Measurements from ENCODE around the gene TXNRD2. TPM values are rescaled to one million over a fixed set of nuclear protein-coding genes. Genes with fewer than 3 reads are reported as not detected.
A peak's percentile ranks its signal among the peaks of the same experiment; 100 is the strongest.

Gene TXNRD2
- total RNA-seq, 1 experiment from 2014 or later, result 22.9 TPM

- H2BK15ac ChIP-seq (ENCODE audit: low read depth, low read length), result no peak overlapping the region
- no peak overlapping the region for H3K56ac ChIP-seq (ENCODE audit: insufficient read length, low read depth, low read length)
- H2BK20ac ChIP-seq (ENCODE audit: low read depth, low read length, poor library complexity, severe bottlenecking), result no peak overlapping the region
- no peaks in the 10 kb centered on the region for H3K79me1 ChIP-seq (ENCODE audit: insufficient read depth, low read depth, low read length, poor library complexity, severe bottlenecking)
- no peak for DNase-seq
- no peak overlapping the region for H3K23ac ChIP-seq (ENCODE audit: insufficient read length, low read depth, low read length)
- H2BK120ac ChIP-seq (ENCODE audit: low read depth, low read length, poor library complexity, severe bottlenecking), result no peak overlapping the region
- H3K23me2 ChIP-seq (ENCODE audit: insufficient read length, low read depth, low read length, poor library complexity, severe bottlenecking), result no peaks in the 10 kb centered on the region
- no peak overlapping the region for H4K5ac ChIP-seq (ENCODE audit: insufficient read length, low read depth, low read length)
- H4K91ac ChIP-seq (ENCODE audit: insufficient read length, low read depth, low read length), result no peak overlapping the region
- H3K9ac ChIP-seq (ENCODE audit: extremely low read depth, insufficient read length, low read length), result no peak overlapping the region
- no CpG with 5 or more reads among the region's 11 CpGs for WGBS (ENCODE audit: extremely low coverage, insufficient read length, low lambda C conversion rate)
- no peaks in the 10 kb centered on the region for H4K20me1 ChIP-seq (ENCODE audit: control insufficient read depth, insufficient read depth, insufficient read length)
- H3K27me3 ChIP-seq (ENCODE audit: insufficient read depth, low read length), result no peaks in the 10 kb centered on the region
- no peak overlapping the region for H2AFZ ChIP-seq (ENCODE audit: low read length)
- H2BK12ac ChIP-seq (ENCODE audit: insufficient read length, low read depth, low read length), result no peak overlapping the region
- no peak overlapping the region for H3T11ph ChIP-seq (ENCODE audit: low read length)
- no peak overlapping the region for H3K27ac ChIP-seq (ENCODE audit: insufficient read length, low read depth, low read length)
- H3K79me2 ChIP-seq (ENCODE audit: insufficient read depth, low read length), result no peaks in the 10 kb centered on the region
- no peak overlapping the region for H3K4me2 ChIP-seq (ENCODE audit: insufficient read depth, insufficient read length, low read length)
- no peaks in the 10 kb centered on the region for H3K9me3 ChIP-seq (ENCODE audit: control insufficient read depth, low read depth, low read length)
- no peak overlapping the region for H3K14ac ChIP-seq (ENCODE audit: insufficient read depth, low read length)
- H2BK5ac ChIP-seq (ENCODE audit: insufficient read length, low read length), result no peak overlapping the region
- H3K4me1 Mint-ChIP-seq, result peaks cover 6 to 7% of the 10 kb centered on the region in 2 experiments; a peak in 3 of 4 replicates
- H3K27ac Mint-ChIP-seq, result peak overlapping the region in 1 of 3 experiments; percentile 39; a peak in 1 of 7 replicates
- H2AK5ac ChIP-seq (ENCODE audit: insufficient read length, low read length), result no peak overlapping the region
- H3K27me3 Mint-ChIP-seq (ENCODE audit: low read depth), result no peaks in the 10 kb centered on the region; the same call in 1 of the 2 replicates
- H4K8ac ChIP-seq (replicated peaks; ENCODE audit: insufficient read length, low read depth, low read length), result no peak overlapping the region
- no peak overlapping the region for H3K4ac ChIP-seq (ENCODE audit: low read depth, low read length)
- no peaks in the 10 kb centered on the region for H3K4me1 ChIP-seq (ENCODE audit: insufficient read depth, low read length)
- peaks cover 4 to 47% (median 44%) of the 10 kb centered on the region in 3 experiments for H3K36me3 Mint-ChIP-seq (ENCODE audit: insufficient read depth in 1 of 3, low read depth in 3 of 3)
- TF ChIP-seq, protein P1, sequence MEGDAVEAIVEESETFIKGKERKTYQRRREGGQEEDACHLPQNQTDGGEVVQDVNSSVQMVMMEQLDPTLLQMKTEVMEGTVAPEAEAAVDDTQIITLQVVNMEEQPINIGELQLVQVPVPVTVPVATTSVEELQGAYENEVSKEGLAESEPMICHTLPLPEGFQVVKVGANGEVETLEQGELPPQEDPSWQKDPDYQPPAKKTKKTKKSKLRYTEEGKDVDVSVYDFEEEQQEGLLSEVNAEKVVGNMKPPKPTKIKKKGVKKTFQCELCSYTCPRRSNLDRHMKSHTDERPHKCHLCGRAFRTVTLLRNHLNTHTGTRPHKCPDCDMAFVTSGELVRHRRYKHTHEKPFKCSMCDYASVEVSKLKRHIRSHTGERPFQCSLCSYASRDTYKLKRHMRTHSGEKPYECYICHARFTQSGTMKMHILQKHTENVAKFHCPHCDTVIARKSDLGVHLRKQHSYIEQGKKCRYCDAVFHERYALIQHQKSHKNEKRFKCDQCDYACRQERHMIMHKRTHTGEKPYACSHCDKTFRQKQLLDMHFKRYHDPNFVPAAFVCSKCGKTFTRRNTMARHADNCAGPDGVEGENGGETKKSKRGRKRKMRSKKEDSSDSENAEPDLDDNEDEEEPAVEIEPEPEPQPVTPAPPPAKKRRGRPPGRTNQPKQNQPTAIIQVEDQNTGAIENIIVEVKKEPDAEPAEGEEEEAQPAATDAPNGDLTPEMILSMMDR (conservative IDR thresholded peaks at IDR 0.05), result no peak
- H3K4me3 Mint-ChIP-seq, result no peak overlapping the region
- no peaks in the 10 kb centered on the region for H3K9me3 Mint-ChIP-seq
- no peak overlapping the region for H3K18ac ChIP-seq (ENCODE audit: insufficient read length, low read depth, low read length)
Observed at GRCh38 chr22:19969141-19969928, 27.7 kb upstream of the TXNRD2 start.
